ENCODE results near the gene LPIN3.

LPIN3 gene

GRCh38 chr20:41398408-41398807 is 57.8 kb downstream of the LPIN3 start:
- DNase-seq = no peak
- H2AK5ac ChIP-seq (ENCODE audit: low read length) = peak overlapping the region; percentile 9
- H3K27ac ChIP-seq (ENCODE audit: low read depth, low read length) = no peak overlapping the region
- H3K4me3 ChIP-seq (ENCODE audit: low read depth, low read length) = no peak overlapping the region
- H3K9me3 ChIP-seq (ENCODE audit: insufficient read depth, low read depth, low read length) = peaks cover under 1% of the 10 kb centered on the region
- H3K4me1 ChIP-seq (ENCODE audit: control insufficient read depth in 1 of 2, insufficient read depth in 2 of 2, low read length in 2 of 2) = peaks cover 32 to 33% of the 10 kb centered on the region in 2 experiments
- no peak overlapping the region for H4K8ac ChIP-seq (ENCODE audit: low read depth, low read length)
- no peak overlapping the region for H3K23ac ChIP-seq (ENCODE audit: low read length)
- H2BK5ac ChIP-seq (ENCODE audit: low read depth, low read length, poor library complexity) = no peak overlapping the region
- H3K18ac ChIP-seq (ENCODE audit: low read length) = no peak overlapping the region
- H3K9ac ChIP-seq (ENCODE audit: low read length) = no peak overlapping the region
- no peak overlapping the region for H3K4me2 ChIP-seq (ENCODE audit: low read length)
- no peak overlapping the region for H2BK120ac ChIP-seq (ENCODE audit: insufficient read depth, low read length, poor library complexity)
- H4K91ac ChIP-seq (ENCODE audit: low read depth, low read length) = no peak overlapping the region
- H2BK12ac ChIP-seq (ENCODE audit: low read length) = peak overlapping the region; percentile 29
- H3K27me3 ChIP-seq (ENCODE audit: insufficient read depth, low read length) = no peaks in the 10 kb centered on the region
- no peak overlapping the region for H3K14ac ChIP-seq (ENCODE audit: low read length)
- H4K12ac ChIP-seq (ENCODE audit: low read depth, low read length) = no peak overlapping the region
- H3K79me1 ChIP-seq (ENCODE audit: low read length) = peaks cover 24% of the 10 kb centered on the region
- H2AFZ ChIP-seq (ENCODE audit: insufficient read depth, low read length, poor library complexity) = no peak overlapping the region
- H3K79me2 ChIP-seq (ENCODE audit: control insufficient read depth, insufficient read depth, low read length, poor library complexity) = no peaks in the 10 kb centered on the region
- no peak overlapping the region for H3K4ac ChIP-seq (ENCODE audit: low read depth, low read length)
- peaks cover 0 to 2% of the 10 kb centered on the region in 2 experiments for H3K36me3 ChIP-seq (ENCODE audit: control insufficient read depth in 1 of 2, insufficient read depth in 2 of 2, low read length in 2 of 2)
- no CpG with 5 or more reads among the region's 2 CpGs for WGBS (ENCODE audit: extremely low coverage, insufficient coverage, insufficient read length)

- no peak overlapping the region for H3K14ac ChIP-seq (ENCODE audit: low read length)
- no CpG with 5 or more reads among the region's 12 CpGs for WGBS (ENCODE audit: extremely low coverage, insufficient coverage, insufficient read length)
- H3K18ac ChIP-seq (ENCODE audit: low read length) = no peak overlapping the region
- peaks cover 4% of the 10 kb centered on the region for H3K79me1 ChIP-seq (ENCODE audit: low read length)
- H2BK12ac ChIP-seq (ENCODE audit: low read length) = no peak overlapping the region
- no peak overlapping the region for H2AFZ ChIP-seq (ENCODE audit: insufficient read depth, low read length, poor library complexity)
- no peaks in the 10 kb centered on the region for H3K79me2 ChIP-seq (ENCODE audit: control insufficient read depth, insufficient read depth, low read length, poor library complexity)
- H2BK5ac ChIP-seq (ENCODE audit: low read depth, low read length, poor library complexity) = no peak overlapping the region
- peaks cover 18 to 34% of the 10 kb centered on the region in 2 experiments for H3K36me3 ChIP-seq (ENCODE audit: control insufficient read depth in 1 of 2, insufficient read depth in 2 of 2, low read length in 2 of 2)
- no peak overlapping the region for H3K4me2 ChIP-seq (ENCODE audit: low read length)
- H3K4me1 ChIP-seq (ENCODE audit: control insufficient read depth in 1 of 2, insufficient read depth in 2 of 2, low read length in 2 of 2) = peaks cover 12 to 17% of the 10 kb centered on the region in 2 experiments
- no peak overlapping the region for H3K9ac ChIP-seq (ENCODE audit: low read length)
- H3K27me3 ChIP-seq (ENCODE audit: insufficient read depth, low read length) = no peaks in the 10 kb centered on the region
- H3K4ac ChIP-seq (ENCODE audit: low read depth, low read length) = no peak overlapping the region
- H4K12ac ChIP-seq (ENCODE audit: low read depth, low read length) = no peak overlapping the region
- peaks cover 1% of the 10 kb centered on the region for H3K9me3 ChIP-seq (ENCODE audit: insufficient read depth, low read depth, low read length)
- H3K23ac ChIP-seq (ENCODE audit: low read length) = no peak overlapping the region
- H4K91ac ChIP-seq (ENCODE audit: low read depth, low read length) = no peak overlapping the region
- no peak overlapping the region for H3K4me3 ChIP-seq (ENCODE audit: low read depth, low read length)
- no peak for DNase-seq
- H4K8ac ChIP-seq (ENCODE audit: low read depth, low read length) = no peak overlapping the region
- H2BK120ac ChIP-seq (ENCODE audit: insufficient read depth, low read length, poor library complexity) = no peak overlapping the region
- H3K27ac ChIP-seq (ENCODE audit: low read depth, low read length) = no peak overlapping the region
- no peak overlapping the region for H2AK5ac ChIP-seq (ENCODE audit: low read length)
Measured at GRCh38 chr20:41403604-41404003, 63.0 kb downstream of the LPIN3 start.

- Histone ChIP-seq H4K8ac (ENCODE audit: low read depth, low read length) (no peak overlapping the region), H3K36me3 (ENCODE audit: control insufficient read depth in 1 of 2, insufficient read depth in 2 of 2, low read length in 2 of 2) (peaks cover 22 to 48% of the 10 kb centered on the region in 2 experiments)
Measured at GRCh38 chr20:41405436-41405835, 64.8 kb downstream of the LPIN3 start.

GRCh38 chr20:41406353-41406752 is 65.7 kb downstream of the LPIN3 start:
- H3K4me3 ChIP-seq (ENCODE audit: low read depth, low read length) = no peak overlapping the region
- peaks cover 22 to 53% of the 10 kb centered on the region in 2 experiments for H3K36me3 ChIP-seq (ENCODE audit: control insufficient read depth in 1 of 2, insufficient read depth in 2 of 2, low read length in 2 of 2)
- no peaks in the 10 kb centered on the region for H3K79me1 ChIP-seq (ENCODE audit: low read length)
- H3K27ac ChIP-seq (ENCODE audit: low read depth, low read length) = no peak overlapping the region
- no peak overlapping the region for H3K9ac ChIP-seq (ENCODE audit: low read length)
- H4K91ac ChIP-seq (ENCODE audit: low read depth, low read length) = no peak overlapping the region
- no peaks in the 10 kb centered on the region for H3K79me2 ChIP-seq (ENCODE audit: control insufficient read depth, insufficient read depth, low read length, poor library complexity)
- no peak overlapping the region for H2BK120ac ChIP-seq (ENCODE audit: insufficient read depth, low read length, poor library complexity)
- no peak overlapping the region for H3K23ac ChIP-seq (ENCODE audit: low read length)
- no peak overlapping the region for H4K8ac ChIP-seq (ENCODE audit: low read depth, low read length)
- peaks cover 1% of the 10 kb centered on the region for H3K9me3 ChIP-seq (ENCODE audit: insufficient read depth, low read depth, low read length)
- H3K27me3 ChIP-seq (ENCODE audit: insufficient read depth, low read length) = no peaks in the 10 kb centered on the region
- no peak overlapping the region for H2AK5ac ChIP-seq (ENCODE audit: low read length)
- no peak for DNase-seq
- H3K18ac ChIP-seq (ENCODE audit: low read length) = no peak overlapping the region
- peaks cover 9 to 12% of the 10 kb centered on the region in 2 experiments for H3K4me1 ChIP-seq (ENCODE audit: control insufficient read depth in 1 of 2, insufficient read depth in 2 of 2, low read length in 2 of 2)
- H3K14ac ChIP-seq (ENCODE audit: low read length) = no peak overlapping the region
- no peak overlapping the region for H4K12ac ChIP-seq (ENCODE audit: low read depth, low read length)
- H2AFZ ChIP-seq (ENCODE audit: insufficient read depth, low read length, poor library complexity) = no peak overlapping the region
- no peak overlapping the region for H2BK12ac ChIP-seq (ENCODE audit: low read length)
- no peak overlapping the region for H3K4me2 ChIP-seq (ENCODE audit: low read length)
- no peak overlapping the region for H2BK5ac ChIP-seq (ENCODE audit: low read depth, low read length, poor library complexity)
- no CpG with 5 or more reads among the region's 10 CpGs for WGBS (ENCODE audit: extremely low coverage, insufficient coverage, insufficient read length)
- H3K4ac ChIP-seq (ENCODE audit: low read depth, low read length) = no peak overlapping the region

More at GRCh38 chr20:41405436-41405835, 64.8 kb downstream of the LPIN3 start:
- H3K27me3 ChIP-seq (ENCODE audit: insufficient read depth, low read length) = no peaks in the 10 kb centered on the region
- H4K91ac ChIP-seq (ENCODE audit: low read depth, low read length) = no peak overlapping the region
- no peak overlapping the region for H3K9ac ChIP-seq (ENCODE audit: low read length)
- H2AK5ac ChIP-seq (ENCODE audit: low read length) = no peak overlapping the region
- H3K4me1 ChIP-seq (ENCODE audit: control insufficient read depth in 1 of 2, insufficient read depth in 2 of 2, low read length in 2 of 2) = peaks cover 9 to 12% of the 10 kb centered on the region in 2 experiments
- H2AFZ ChIP-seq (ENCODE audit: insufficient read depth, low read length, poor library complexity) = no peak overlapping the region
- no peak overlapping the region for H4K12ac ChIP-seq (ENCODE audit: low read depth, low read length)
- H3K79me1 ChIP-seq (ENCODE audit: low read length) = no peaks in the 10 kb centered on the region
- no peak overlapping the region for H3K4me2 ChIP-seq (ENCODE audit: low read length)
- no peak overlapping the region for H3K14ac ChIP-seq (ENCODE audit: low read length)
- DNase-seq = no peak
- H2BK5ac ChIP-seq (ENCODE audit: low read depth, low read length, poor library complexity) = no peak overlapping the region
- H3K9me3 ChIP-seq (ENCODE audit: insufficient read depth, low read depth, low read length) = peaks cover 1% of the 10 kb centered on the region
- no peak overlapping the region for H3K4ac ChIP-seq (ENCODE audit: low read depth, low read length)
- no peak overlapping the region for H3K18ac ChIP-seq (ENCODE audit: low read length)
- H3K27ac ChIP-seq (ENCODE audit: low read depth, low read length) = no peak overlapping the region
- H3K79me2 ChIP-seq (ENCODE audit: control insufficient read depth, insufficient read depth, low read length, poor library complexity) = no peaks in the 10 kb centered on the region
- WGBS (ENCODE audit: extremely low coverage, insufficient coverage, insufficient read length) = no CpG with 5 or more reads among the region's 3 CpGs
- H3K4me3 ChIP-seq (ENCODE audit: low read depth, low read length) = no peak overlapping the region
- no peak overlapping the region for H3K23ac ChIP-seq (ENCODE audit: low read length)
- H2BK12ac ChIP-seq (ENCODE audit: low read length) = no peak overlapping the region
- no peak overlapping the region for H2BK120ac ChIP-seq (ENCODE audit: insufficient read depth, low read length, poor library complexity)

Measured in trophoblast cell (in vitro differentiated cells and primary cell).